Activated T-helper 2 cell treated with anti-CD3 and anti-CD28 coated beads, Interferon-gamma antibody, Interleukin-2, Interleukin-4, amounts not matched to agents 10 μg/mL and 5 μg/mL and 100 μg/mL, durations not matched to agents 14 hours and 24 hours and 36 hours (primary cell): ENCODE data around the gene NKTR. TPM values are rescaled to one million over a fixed set of nuclear protein-coding genes. Genes with fewer than 3 reads are reported as not detected.

Experiments used
- DNase-seq: peaks from one replicate; pipeline ENCODE4 v3.0.0; 2021; ENCODE audit warnings: low spot score
- H3K27ac Mint-ChIP-seq: one replicate; pipeline ENCODE4 v1.8.0; 2021; ENCODE audit warnings: mixed read lengths
- H3K27me3 Mint-ChIP-seq: one replicate; pipeline ENCODE4 v1.8.0; 2021; ENCODE audit warnings: low read depth, mixed read lengths
- H3K36me3 Mint-ChIP-seq: one replicate; pipeline ENCODE4 v1.8.0; 2021; ENCODE audit warnings: low read depth, mixed read lengths
- H3K4me1 Mint-ChIP-seq: one replicate; pipeline ENCODE4 v1.8.0; 2021; ENCODE audit warnings: low read depth, mixed read lengths
- H3K4me3 Mint-ChIP-seq: one replicate; pipeline ENCODE4 v1.8.0; 2021; ENCODE audit warnings: low read depth, mild to moderate bottlenecking, moderate library complexity, mixed read lengths
- H3K9me3 Mint-ChIP-seq: one replicate; pipeline ENCODE4 v1.8.0; 2021; ENCODE audit warnings: mixed read lengths
- intact Hi-C: fragments of 100-400 bp; cut with micrococcal nuclease; formaldehyde crosslinking; loops from one replicate; pipeline ENCODE4 v1.15.1; 2023
- total RNA-seq: library from RNA; stranded (reverse); gene quantifications from 2 replicates; pipeline ENCODE4 v1.2.3, GENCODE V29; 2022

The NKTR gene
- total RNA-seq, 1 donor from 2014 or later, result 76.6 TPM

DNA sequence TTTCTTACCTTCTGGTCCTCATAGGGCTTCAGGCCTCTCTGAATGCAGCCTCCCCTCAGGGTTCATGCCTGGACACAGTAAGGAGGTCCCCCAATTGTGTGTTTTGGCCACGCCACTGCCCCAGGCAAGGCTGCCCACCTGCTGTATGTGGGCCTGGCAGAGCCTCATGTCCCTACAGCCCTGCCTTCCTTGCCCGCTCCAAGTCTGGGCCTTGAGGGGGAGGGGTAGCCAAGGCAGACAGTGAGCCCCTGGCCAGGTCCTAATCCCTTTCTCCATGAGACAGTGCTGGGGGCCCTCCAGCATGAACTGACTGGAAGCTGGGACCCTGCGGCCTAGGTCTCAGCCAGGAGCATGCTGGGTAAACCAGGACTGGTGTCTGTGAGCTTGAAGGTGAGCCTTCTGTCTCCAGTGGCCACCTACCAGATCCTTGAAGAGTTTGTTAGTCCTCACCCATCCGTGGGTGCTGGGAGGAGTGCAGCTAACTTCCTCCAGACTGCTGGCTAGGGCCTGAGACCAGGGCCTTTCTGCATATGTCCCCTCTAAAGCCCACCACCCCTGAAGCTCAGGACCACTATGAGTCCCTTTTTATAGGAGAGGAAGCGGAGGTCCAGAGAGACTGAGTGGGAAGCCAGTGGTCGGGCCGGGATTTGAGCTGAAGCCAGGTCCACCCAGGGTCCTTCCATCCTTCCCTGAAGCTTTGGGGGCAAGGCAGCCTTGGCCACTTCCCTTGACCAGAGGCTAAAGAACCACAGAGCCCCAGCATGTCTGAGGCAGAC, 61.7 kb downstream of the NKTR start:
- intact Hi-C loops, result loop anchor here (5.0 kb wide), 1 partner anchor 80 kb away; no protein-coding TSS in a partner anchor
- Mint-ChIP-seq H3K27ac (no peak overlapping the region), H3K27me3 (no peaks in the 10 kb centered on the region), H3K36me3 (no peaks in the 10 kb centered on the region), H3K4me3 (no peak overlapping the region), H3K4me1 (no peaks in the 10 kb centered on the region), H3K9me3 (no peaks in the 10 kb centered on the region)
- DNase-seq, result no peak

DNA sequence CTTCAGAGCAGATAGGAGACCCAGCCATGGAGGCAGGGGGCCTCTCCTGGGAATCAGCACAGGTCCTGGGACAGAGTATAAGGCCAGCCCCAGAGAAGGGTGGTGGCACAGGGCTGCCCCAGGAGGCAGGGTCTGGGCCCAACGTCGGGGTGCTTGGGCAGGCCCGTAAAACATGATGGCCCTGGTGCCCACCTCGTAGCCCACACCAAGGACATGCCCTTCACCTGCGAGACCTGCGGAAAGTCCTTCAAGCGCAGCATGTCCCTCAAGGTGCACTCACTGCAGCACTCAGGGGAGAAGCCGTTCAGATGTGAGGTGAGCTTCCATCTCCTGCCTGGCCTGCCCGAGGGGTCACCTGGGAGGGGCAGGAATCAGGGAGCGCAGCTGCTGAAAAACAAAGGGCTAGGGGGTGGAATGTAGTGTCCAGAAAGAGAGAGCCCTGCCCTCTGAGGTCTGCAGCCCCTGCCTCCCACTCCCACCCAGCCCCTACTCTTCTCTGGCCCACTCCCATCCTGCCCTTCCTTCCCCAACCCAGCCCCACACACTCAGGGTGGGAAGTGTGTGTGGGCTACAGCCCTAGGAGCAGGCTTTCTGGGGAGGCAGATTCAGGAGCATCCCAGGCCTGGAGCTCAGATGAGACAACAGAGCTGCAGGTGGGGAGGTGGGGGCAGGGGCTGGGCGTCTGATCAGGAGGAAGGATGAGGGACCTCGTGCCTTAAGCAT, 62.5 kb downstream of the NKTR start:
- no peak for DNase-seq
- no peaks in the 10 kb centered on the region for H3K4me1 Mint-ChIP-seq
- H3K27me3 Mint-ChIP-seq, result no peaks in the 10 kb centered on the region
- intact Hi-C loops, result loop anchor here (5.0 kb wide), 1 partner anchor 79 kb away; no protein-coding TSS in a partner anchor
- H3K9me3 Mint-ChIP-seq, result no peaks in the 10 kb centered on the region
- no peak overlapping the region for H3K4me3 Mint-ChIP-seq
- H3K27ac Mint-ChIP-seq, result no peak overlapping the region
- no peaks in the 10 kb centered on the region for H3K36me3 Mint-ChIP-seq

DNA sequence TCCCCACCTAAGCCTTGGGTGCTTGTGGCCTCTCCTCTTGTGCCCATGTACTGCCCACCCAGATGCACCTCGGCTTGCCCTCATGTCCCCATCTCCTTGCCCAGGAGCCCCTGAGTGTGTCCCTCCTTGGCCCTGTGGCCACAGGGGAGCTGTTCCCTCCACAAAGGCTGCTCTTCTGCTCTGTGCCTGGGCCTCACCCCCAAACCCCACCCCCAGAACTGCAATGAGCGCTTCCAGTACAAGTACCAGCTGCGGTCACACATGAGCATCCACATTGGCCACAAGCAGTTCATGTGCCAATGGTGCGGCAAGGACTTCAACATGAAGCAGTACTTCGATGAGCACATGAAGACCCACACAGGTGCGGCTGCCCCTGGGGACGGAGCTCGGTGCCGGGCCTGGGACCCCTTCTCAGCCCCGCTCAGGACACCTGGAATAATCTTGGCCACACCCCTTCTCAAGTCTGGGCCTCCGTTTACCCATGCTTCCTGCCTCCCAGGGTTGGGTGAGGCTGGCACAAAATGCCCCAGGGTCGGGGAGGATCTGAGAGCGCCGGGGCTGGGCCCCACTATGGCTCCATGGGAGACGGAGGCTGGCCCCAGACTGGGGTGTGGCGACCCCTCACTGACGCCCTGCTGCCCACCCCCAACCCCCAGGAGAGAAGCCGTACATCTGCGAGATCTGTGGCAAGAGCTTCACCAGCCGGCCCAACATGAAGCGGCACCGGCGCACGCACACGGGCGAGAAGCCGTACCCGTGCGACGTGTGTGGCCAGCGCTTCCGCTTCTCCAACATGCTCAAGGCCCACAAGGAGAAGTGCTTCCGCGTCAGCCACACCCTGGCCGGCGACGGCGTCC, 63.3 kb downstream of the NKTR start:
- Mint-ChIP-seq H3K4me3 (no peak overlapping the region), H3K27ac (no peak overlapping the region), H3K9me3 (peaks cover 2% of the 10 kb centered on the region), H3K4me1 (no peaks in the 10 kb centered on the region), H3K36me3 (no peaks in the 10 kb centered on the region), H3K27me3 (no peaks in the 10 kb centered on the region)
- DNase-seq, result no peak
- intact Hi-C loops, result loop anchor here (5.0 kb wide), 1 partner anchor 78 kb away; no protein-coding TSS in a partner anchor

DNA sequence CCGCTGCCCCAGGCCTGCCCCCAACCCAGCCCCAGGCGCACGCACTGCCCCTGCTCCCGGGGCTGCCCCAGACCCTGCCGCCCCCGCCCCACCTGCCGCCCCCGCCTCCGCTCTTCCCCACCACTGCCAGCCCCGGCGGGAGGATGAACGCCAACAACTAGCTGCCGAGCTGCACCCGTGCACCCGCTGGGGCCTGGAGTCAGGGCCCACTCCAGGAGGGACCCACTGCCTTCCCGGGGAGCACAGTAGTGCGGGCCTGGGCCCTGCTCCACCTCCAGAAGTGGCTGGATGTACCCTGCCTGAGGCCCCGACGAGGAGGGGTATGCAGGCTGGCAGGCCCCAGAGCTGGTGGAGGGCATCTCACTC, 63.9 kb downstream of the NKTR start:
- peaks cover 2% of the 10 kb centered on the region for H3K27me3 Mint-ChIP-seq
- peaks cover 4% of the 10 kb centered on the region for H3K9me3 Mint-ChIP-seq
- no peaks in the 10 kb centered on the region for H3K4me1 Mint-ChIP-seq
- H3K36me3 Mint-ChIP-seq, result no peaks in the 10 kb centered on the region
- no peak overlapping the region for H3K4me3 Mint-ChIP-seq
- intact Hi-C loops, result loop anchor here (5.0 kb wide), 1 partner anchor 78 kb away; no protein-coding TSS in a partner anchor
- no peak for DNase-seq
- H3K27ac Mint-ChIP-seq, result no peak overlapping the region

DNA sequence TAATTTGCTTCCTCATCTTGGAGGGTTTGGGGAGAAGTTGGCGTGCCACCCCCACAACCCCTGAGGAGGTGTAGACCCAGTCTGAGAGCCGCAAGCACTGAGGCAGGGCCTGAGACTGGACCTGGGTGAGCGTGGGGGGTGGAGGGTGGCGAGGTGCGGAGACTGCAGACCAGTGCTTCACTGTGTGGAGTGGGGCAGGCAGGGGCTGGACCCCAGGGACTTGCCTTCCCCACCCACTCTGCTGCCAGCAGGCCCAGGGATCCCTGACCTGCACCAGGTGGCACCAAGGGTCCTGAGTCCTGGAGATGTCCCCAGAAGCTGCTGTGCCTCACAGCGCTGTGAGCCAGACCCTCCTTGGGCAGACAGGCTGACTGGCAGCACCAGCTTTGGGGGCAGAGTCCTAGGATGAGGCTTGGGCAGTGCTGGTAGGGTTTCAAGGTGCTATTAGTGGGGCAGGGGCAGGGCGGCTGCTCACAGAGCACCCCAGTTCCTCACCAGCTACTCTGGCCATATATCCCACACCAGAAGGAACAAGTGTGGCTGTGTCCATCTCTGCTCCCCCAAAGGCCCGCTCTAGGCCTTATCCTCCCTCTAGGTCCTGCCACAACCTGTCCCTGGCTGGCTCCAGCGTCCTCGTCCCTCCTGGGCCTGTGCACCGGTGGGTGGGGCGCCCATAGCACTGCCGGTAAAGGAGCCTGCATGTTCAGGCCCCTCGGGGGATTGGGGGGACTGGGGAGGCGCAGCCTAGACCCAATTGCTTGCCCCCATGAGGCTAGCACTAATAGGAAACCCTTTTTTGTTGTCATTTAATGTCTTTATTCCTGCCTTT, 64.8 kb downstream of the NKTR start:
- intact Hi-C loops, result no loop called here
- Mint-ChIP-seq H3K9me3 (peaks cover 4% of the 10 kb centered on the region), H3K27ac (no peak overlapping the region), H3K4me1 (no peaks in the 10 kb centered on the region), H3K27me3 (peaks cover 2% of the 10 kb centered on the region), H3K4me3 (no peak overlapping the region), H3K36me3 (no peaks in the 10 kb centered on the region)
- no peak for DNase-seq

DNA sequence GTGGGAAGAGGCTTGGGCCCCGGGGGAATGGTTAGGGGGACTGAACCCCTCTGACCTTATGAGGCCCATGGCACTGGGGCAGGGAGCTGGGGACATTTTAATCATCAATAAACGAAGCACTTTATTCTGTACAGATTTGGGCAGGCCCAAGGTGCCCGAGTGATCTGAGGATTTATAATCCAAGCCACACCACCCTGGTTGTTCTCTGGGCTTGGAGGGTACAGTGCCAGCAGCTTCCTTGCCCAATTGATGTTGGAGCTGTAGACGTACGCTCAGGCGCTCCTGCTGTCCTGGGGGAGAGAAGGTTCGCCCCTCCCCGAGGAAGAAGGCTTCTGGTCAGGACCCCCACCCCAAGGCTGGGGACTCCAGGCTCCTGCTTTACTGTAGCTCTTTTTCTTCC, 65.5 kb downstream of the NKTR start:
- Mint-ChIP-seq H3K9me3 (peaks cover 4% of the 10 kb centered on the region), H3K4me3 (no peak overlapping the region), H3K36me3 (no peaks in the 10 kb centered on the region), H3K27me3 (peaks cover 2% of the 10 kb centered on the region), H3K27ac (no peak overlapping the region), H3K4me1 (no peaks in the 10 kb centered on the region)
- intact Hi-C loops, result no loop called here
- DNase-seq, result no peak

DNA sequence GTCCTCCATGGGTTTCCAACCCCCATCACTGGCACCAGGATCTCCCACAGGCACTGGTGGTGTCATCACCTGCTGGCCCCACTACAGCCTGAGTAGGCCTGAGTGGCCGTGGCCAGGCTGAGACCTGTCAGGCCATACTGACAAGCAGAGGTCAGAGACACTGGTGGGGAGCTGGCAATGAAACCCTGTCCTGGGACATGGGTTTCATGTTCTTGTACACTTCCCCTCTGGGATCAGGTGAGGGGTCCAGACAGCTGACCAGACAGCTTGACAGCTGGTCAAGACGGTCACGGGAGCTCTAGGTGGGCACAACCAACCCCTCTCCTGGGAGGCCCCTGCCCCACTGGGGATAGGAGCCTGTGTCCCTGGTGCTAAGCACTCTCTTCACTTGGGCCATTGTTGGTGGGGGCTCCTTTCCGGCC, 66.1 kb downstream of the NKTR start:
- H3K9me3 Mint-ChIP-seq, result peaks cover 4% of the 10 kb centered on the region
- H3K36me3 Mint-ChIP-seq, result no peaks in the 10 kb centered on the region
- H3K4me3 Mint-ChIP-seq, result no peak overlapping the region
- no peak for DNase-seq
- no peak overlapping the region for H3K27ac Mint-ChIP-seq
- intact Hi-C loops, result no loop called here
- H3K4me1 Mint-ChIP-seq, result no peaks in the 10 kb centered on the region
- peaks cover 2% of the 10 kb centered on the region for H3K27me3 Mint-ChIP-seq

DNA sequence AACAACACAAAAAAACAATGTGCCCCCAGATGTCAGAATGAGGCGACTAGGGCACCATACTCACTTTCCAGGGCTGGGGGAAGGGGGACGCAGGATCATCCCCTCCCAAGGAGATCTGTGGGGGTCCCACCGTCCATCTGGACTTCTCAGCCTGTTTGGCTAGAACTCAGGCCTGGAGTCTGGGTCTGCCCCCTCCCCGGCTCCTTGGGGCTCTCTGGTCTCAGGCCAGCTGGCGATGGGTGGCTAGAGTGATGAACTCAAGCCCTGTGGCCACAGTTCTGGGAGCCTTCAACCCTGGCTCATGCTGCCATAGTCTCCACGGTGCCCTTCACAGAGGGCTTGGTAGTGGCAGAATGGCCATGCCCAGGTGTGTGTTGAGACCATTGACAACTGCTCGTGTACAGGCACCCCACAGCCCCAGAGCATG, 66.6 kb downstream of the NKTR start:
- H3K36me3 Mint-ChIP-seq, result no peaks in the 10 kb centered on the region
- no peaks in the 10 kb centered on the region for H3K4me1 Mint-ChIP-seq
- H3K4me3 Mint-ChIP-seq, result no peak overlapping the region
- no peak overlapping the region for H3K27ac Mint-ChIP-seq
- H3K27me3 Mint-ChIP-seq, result peaks cover 2% of the 10 kb centered on the region
- intact Hi-C loops, result no loop called here
- peaks cover 4% of the 10 kb centered on the region for H3K9me3 Mint-ChIP-seq
- DNase-seq, result no peak

DNA sequence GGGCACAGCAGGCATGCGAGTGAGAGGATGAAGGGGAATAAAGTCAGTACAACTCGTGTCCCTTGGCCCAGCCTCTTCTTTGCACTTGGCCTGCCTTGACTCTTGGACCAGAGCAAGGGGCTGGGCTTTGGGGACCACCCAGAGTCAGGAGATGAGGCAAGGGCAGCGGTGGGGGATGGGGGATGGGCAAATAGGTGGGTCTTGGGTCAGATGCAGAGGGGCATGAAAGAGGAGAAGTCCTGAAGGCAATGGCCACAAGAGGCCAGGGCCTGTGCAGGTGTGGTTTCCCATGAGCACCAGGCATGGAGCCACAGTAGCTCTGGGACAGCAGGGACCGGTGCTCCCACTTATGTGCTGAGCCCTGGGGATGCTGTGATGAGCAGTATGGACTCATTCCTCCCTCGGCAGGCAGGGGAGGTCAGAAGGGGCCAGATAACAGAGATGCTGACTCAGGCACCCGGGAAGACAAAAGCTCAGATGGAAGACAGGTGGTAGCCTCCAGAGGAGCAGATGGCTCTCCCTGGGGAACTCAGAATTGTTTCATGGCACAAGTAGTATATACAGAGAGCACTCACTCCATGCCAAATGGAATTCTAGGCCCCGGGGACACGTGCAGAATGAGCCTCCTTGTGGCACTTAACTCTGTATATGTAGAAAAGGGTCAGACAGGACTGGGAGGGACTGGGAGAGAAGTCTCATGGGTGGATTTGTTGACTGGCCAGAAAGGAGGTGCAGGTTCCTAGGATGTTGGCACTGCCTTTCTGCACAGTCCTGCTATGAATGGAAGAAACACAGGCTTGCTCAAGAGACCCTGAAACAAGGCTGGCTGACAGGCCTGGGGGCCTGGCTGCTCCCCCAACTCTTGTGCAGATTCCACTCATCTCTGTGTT, 67.3 kb downstream of the NKTR start:
- DNase-seq, result no peak
- H3K4me1 Mint-ChIP-seq, result no peaks in the 10 kb centered on the region
- no peak overlapping the region for H3K27ac Mint-ChIP-seq
- H3K9me3 Mint-ChIP-seq, result peaks cover 4% of the 10 kb centered on the region
- intact Hi-C loops, result no loop called here
- H3K36me3 Mint-ChIP-seq, result no peaks in the 10 kb centered on the region
- H3K4me3 Mint-ChIP-seq, result no peak overlapping the region
- peaks cover 3% of the 10 kb centered on the region for H3K27me3 Mint-ChIP-seq

DNA sequence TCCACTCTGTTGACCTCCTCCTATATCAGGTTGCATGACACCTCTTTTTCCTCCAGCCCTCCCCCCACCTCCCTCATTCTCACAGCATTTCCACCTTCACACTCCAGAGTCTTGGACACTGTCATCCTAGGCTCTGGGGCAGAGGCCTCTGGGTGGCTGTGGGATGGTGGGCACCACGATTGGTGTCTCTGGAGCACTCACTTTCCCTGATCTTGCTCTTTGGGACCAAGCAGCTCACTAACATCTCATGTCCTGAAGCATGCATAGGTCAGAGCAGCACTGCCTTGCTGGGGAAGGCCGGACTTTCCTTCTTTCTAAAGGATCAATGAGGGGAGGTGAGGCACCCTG, 67.9 kb downstream of the NKTR start:
- Mint-ChIP-seq H3K27ac (no peak overlapping the region), H3K4me1 (no peaks in the 10 kb centered on the region), H3K9me3 (peaks cover 4% of the 10 kb centered on the region), H3K4me3 (no peak overlapping the region), H3K36me3 (no peaks in the 10 kb centered on the region), H3K27me3 (peaks cover 3% of the 10 kb centered on the region)
- intact Hi-C loops, result no loop called here
- no peak for DNase-seq

DNA sequence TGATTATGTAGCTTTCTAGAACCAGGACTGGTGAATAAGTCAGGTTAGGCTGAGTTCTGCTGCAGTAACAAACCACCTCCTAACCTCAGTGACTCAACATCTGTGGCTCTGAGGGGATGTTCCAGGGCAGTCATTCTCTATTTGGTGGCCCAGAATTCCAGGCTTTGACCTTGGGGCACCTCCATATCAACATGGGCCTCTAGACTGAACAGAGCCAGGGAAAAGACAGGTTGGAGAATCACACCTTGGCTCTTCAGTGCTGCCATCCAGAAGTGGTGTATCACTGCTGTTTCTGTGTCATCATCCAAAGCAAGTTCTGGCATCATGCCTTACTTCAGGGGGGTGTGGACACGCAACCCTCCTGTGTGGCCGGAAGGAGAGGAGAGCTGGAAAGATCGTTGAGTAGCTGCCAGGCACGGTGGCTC, 68.3 kb downstream of the NKTR start:
- Mint-ChIP-seq H3K27ac (no peak overlapping the region), H3K4me3 (no peak overlapping the region), H3K9me3 (peaks cover 4% of the 10 kb centered on the region), H3K4me1 (no peaks in the 10 kb centered on the region), H3K36me3 (no peaks in the 10 kb centered on the region), H3K27me3 (peaks cover 5% of the 10 kb centered on the region)
- intact Hi-C loops, result no loop called here
- no peak for DNase-seq
